Ascending aorta (tissue), 2 donors: ENCODE measurements around the gene MGLL. TPM values are rescaled to one million over a fixed set of nuclear protein-coding genes. Genes with fewer than 3 reads are reported as not detected.

Experiments used
- DNase-seq, 2 donors: peaks; one replicate each; pipeline ENCODE4 v3.0.0-alpha.2; 2019; ENCODE audit warnings: low spot score in 2 of 2
- H3K27ac ChIP-seq, 2 donors: fragments of 200-600 bp; sonication (generic); one replicate each; pipeline ENCODE4 v1.5.1; 2016 to 2017; ENCODE audit warnings: mild to moderate bottlenecking in 1 of 2
- H3K27me3 ChIP-seq: fragments of 200-600 bp; sonication (generic); one replicate; pipeline ENCODE4 v1.5.1; 2017
- H3K36me3 ChIP-seq, 2 donors: fragments of 200-600 bp; sonication (generic); one replicate each; pipeline ENCODE4 v1.5.1; 2016
- H3K4me1 ChIP-seq, 2 donors: fragments of 200-600 bp; sonication (generic); one replicate each; pipeline ENCODE4 v1.5.1; 2016 to 2017; ENCODE audit warnings: mild to moderate bottlenecking in 1 of 2
- H3K4me3 ChIP-seq, 2 donors: fragments of 200-600 bp; sonication (generic); one replicate each; pipeline ENCODE4 v1.5.1; 2016 to 2017; ENCODE audit warnings: mild to moderate bottlenecking in 1 of 2
- H3K9me3 ChIP-seq, 2 donors: fragments of 200-600 bp; sonication (generic); one replicate each; pipeline ENCODE4 v1.5.1; 2016
- intact Hi-C: fragments of 100-400 bp; cut with DNase I; formaldehyde crosslinking; loops from one replicate; pipeline ENCODE4 v1.15.1; 2023
- total RNA-seq: library from RNA; depleted of rRNA; stranded (reverse); fragments of >200 nt; gene quantifications from one replicate; pipeline ENCODE4 v1.1.0, GENCODE V29; 2016
- TF ChIP-seq, protein P1 (sequence below), 3 experiments: fragments of 200-600 bp in 2 of 3; fragments of 450-650 bp in 1 of 3; sonication (generic) in 2 of 3; IDR thresholded peaks; one replicate each; pipeline ENCODE4 v1.5.1; 2016 to 2019; ENCODE audit warnings: antibody characterized with exemption in 3 of 3, mild to moderate bottlenecking in 1 of 3, moderate library complexity in 1 of 3

MGLL gene
- total RNA-seq, 1 donor from 2014 or later: 101 TPM

- peak overlapping the region; percentile 40 to 46 for H3K27ac ChIP-seq
- no peaks in the 10 kb centered on the region for H3K27me3 ChIP-seq
- TF ChIP-seq, protein P1, sequence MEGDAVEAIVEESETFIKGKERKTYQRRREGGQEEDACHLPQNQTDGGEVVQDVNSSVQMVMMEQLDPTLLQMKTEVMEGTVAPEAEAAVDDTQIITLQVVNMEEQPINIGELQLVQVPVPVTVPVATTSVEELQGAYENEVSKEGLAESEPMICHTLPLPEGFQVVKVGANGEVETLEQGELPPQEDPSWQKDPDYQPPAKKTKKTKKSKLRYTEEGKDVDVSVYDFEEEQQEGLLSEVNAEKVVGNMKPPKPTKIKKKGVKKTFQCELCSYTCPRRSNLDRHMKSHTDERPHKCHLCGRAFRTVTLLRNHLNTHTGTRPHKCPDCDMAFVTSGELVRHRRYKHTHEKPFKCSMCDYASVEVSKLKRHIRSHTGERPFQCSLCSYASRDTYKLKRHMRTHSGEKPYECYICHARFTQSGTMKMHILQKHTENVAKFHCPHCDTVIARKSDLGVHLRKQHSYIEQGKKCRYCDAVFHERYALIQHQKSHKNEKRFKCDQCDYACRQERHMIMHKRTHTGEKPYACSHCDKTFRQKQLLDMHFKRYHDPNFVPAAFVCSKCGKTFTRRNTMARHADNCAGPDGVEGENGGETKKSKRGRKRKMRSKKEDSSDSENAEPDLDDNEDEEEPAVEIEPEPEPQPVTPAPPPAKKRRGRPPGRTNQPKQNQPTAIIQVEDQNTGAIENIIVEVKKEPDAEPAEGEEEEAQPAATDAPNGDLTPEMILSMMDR (IDR thresholded peaks at IDR 0.05): no peak
- no peaks in the 10 kb centered on the region for H3K36me3 ChIP-seq
- H3K4me3 ChIP-seq: no peak overlapping the region
- no peak for DNase-seq
- H3K9me3 ChIP-seq: no peaks in the 10 kb centered on the region
- intact Hi-C loops: no loop called here
- peaks cover 22 to 49% of the 10 kb centered on the region in 2 donors for H3K4me1 ChIP-seq
Measured at GRCh38 chr3:127711896-127712295, 110.4 kb downstream of the MGLL start.

DNA sequence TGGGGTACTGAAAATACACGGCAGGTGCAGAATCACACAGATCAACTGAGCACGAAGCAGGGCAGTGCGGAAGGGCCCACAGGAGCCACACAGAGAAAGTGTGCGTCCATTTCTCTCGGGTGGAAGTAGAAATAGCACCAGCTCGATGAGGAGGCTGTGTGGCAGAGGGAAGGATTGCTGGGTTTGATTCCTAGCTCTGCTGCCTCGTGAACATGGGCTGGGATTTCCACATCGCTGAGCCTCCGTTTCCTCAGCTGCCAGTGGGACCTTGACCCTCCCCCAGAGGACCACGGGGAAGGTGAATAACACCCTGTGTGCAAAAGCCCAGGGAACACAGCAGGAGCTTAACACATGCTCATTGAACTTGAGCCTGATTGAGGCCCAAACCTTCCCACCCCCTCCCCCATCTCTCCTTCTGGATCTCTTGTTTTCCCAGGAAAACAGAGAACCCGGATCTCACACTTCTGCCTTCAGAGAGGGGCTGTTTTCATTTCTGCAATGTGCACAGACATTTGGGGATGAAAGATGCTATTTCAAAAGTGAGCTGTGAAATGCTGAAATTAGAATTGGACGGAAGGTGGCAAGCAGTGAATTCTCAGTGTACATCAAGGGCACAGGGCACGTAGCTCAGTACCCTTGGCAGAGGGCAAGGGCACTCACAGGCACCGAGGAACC lies 111.2 kb downstream of the MGLL start:
- Histone ChIP-seq H3K9me3 (no peaks in the 10 kb centered on the region), H3K36me3 (no peaks in the 10 kb centered on the region), H3K4me3 (no peak overlapping the region), H3K27ac (peak overlapping the region in 1 of 2 donors; percentile 40), H3K27me3 (no peaks in the 10 kb centered on the region), H3K4me1 (peaks cover 22 to 51% of the 10 kb centered on the region in 2 donors)
- intact Hi-C loops: no loop called here
- no peak for DNase-seq
- TF ChIP-seq, protein P1 (IDR thresholded peaks at IDR 0.05): no peak

DNA sequence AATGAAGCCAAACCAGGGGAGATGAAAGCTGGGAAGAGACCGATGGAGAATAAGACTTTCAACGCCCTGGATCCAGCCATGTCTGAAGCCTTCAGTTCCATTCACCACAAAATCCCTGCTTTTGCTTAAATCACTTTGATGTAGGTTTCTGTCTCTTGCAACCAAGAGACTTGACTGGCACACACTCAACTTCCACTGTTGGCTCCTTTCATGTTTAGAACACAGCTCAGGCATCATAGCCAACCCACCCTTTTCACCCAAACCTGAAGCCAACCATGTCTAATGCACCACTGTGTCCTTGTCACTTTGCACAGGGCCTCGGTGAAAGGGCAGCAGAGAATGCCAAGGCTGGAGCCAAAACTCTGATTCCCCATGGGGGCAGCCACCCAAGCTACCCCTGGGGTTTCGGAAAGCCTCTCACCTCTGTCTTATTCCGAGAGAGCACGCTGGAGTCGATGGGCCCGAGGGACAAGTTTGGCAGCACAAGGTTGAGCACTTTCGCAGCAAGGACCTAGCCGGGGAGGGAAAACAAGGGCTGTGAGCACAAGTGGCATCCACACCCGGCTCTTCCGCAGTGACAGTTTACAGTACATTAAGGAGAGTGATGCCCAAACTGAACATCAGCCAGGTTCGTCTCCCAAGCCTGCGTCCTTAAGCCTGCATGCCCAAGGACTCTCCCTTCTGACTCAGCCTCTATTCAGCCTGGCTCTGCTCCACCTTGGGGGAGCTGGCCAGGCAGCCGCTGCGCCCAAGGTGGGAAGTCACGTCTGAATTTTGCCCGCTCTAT lies 112.0 kb downstream of the MGLL start:
- Histone ChIP-seq H3K27ac (peak overlapping the region in 1 of 2 donors; percentile 40), H3K4me1 (peaks cover 22 to 49% of the 10 kb centered on the region in 2 donors), H3K9me3 (no peaks in the 10 kb centered on the region), H3K4me3 (no peak overlapping the region), H3K36me3 (no peaks in the 10 kb centered on the region), H3K27me3 (no peaks in the 10 kb centered on the region)
- TF ChIP-seq, protein P1 (IDR thresholded peaks at IDR 0.05): no peak
- intact Hi-C loops: no loop called here
- peak in 1 of 2 donors; percentile 69 for DNase-seq

- TF ChIP-seq, protein P1 (IDR thresholded peaks at IDR 0.05): no peak
- Histone ChIP-seq H3K9me3 (no peaks in the 10 kb centered on the region), H3K27ac (no peak overlapping the region), H3K4me3 (no peak overlapping the region), H3K36me3 (no peaks in the 10 kb centered on the region), H3K27me3 (no peaks in the 10 kb centered on the region), H3K4me1 (peaks cover 22 to 45% of the 10 kb centered on the region in 2 donors)
- intact Hi-C loops: no loop called here
- DNase-seq: peak in 1 of 2 donors; percentile 40
Measured at GRCh38 chr3:127709320-127710060, 112.8 kb downstream of the MGLL start.

GRCh38 chr3:127708837-127709236 lies 113.5 kb downstream of the MGLL start:
- H3K36me3 ChIP-seq: no peaks in the 10 kb centered on the region
- no peak overlapping the region for H3K27ac ChIP-seq

More at GRCh38 chr3:127708837-127709236, 113.5 kb downstream of the MGLL start:
- Histone ChIP-seq H3K9me3 (no peaks in the 10 kb centered on the region), H3K4me3 (no peak overlapping the region), H3K27me3 (no peaks in the 10 kb centered on the region), H3K4me1 (peaks cover 19 to 45% of the 10 kb centered on the region in 2 donors)
- DNase-seq: no peak
- TF ChIP-seq, protein P1 (IDR thresholded peaks at IDR 0.05): no peak
- intact Hi-C loops: no loop called here
